Sigmoid colon (tissue), 4 donors: Measurements from ENCODE around the gene ZC3H11A.

ENCODE experiments used
- CTCF ChIP-seq, 4 experiments: fragments of 450-650 bp in 3 of 4; fragments of 200-600 bp in 1 of 4; IDR thresholded peaks; one replicate each; pipeline ENCODE4 v1.5.1; 2016 to 2019; ENCODE audit warnings: antibody characterized with exemption in 4 of 4, mild to moderate bottlenecking in 3 of 4, moderate library complexity in 2 of 4
- POLR2AphosphoS5 ChIP-seq, 4 donors: sonication (generic); formaldehyde crosslinking; IDR thresholded peaks; one replicate each; pipeline ENCODE4 v1.6.1; 2017; ENCODE audit warnings: antibody characterized with exemption in 4 of 4

- TF ChIP-seq POLR2AphosphoS5 (IDR thresholded peaks at IDR 0.05): no peak
- no peak for TF ChIP-seq CTCF (IDR thresholded peaks at IDR 0.05)
These were observed 18.8 kb upstream of the ZC3H11A start for GRCh38 chr1:203776636-203777035.
